Fibroblast of lung (primary cell): ENCODE results near the gene SEM1. TPM values are rescaled to one million over a fixed set of nuclear protein-coding genes. Genes with fewer than 3 reads are reported as not detected.

ENCODE experiments used
- DNase-seq, 2 donors: peaks; one replicate each; pipeline versions ENCODE4 v3.0.0 to v3.0.0-alpha.2; 2010; ENCODE audit warnings: low read depth in 2 of 2
- H2AFZ ChIP-seq: 2 replicates; pipeline ENCODE4 v1.5.1; 2012; ENCODE audit warnings: low read length, control low read depth, inconsistent platforms
- H3K27ac ChIP-seq: 2 replicates; pipeline ENCODE4 v1.5.1; 2011; ENCODE audit warnings: low read length, control low read depth; ENCODE audit not compliant: insufficient read depth
- H3K27me3 ChIP-seq: 2 replicates; pipeline ENCODE4 v1.5.1; 2011; ENCODE audit warnings: mild to moderate bottlenecking, low read length; ENCODE audit not compliant: control insufficient read depth, insufficient read depth
- H3K36me3 ChIP-seq: 2 replicates; pipeline ENCODE4 v1.5.1; 2011; ENCODE audit warnings: low read length; ENCODE audit not compliant: control insufficient read depth, insufficient read depth
- H3K4me1 ChIP-seq: 2 replicates; pipeline ENCODE4 v1.5.1; 2011; ENCODE audit warnings: low read length; ENCODE audit not compliant: control insufficient read depth, insufficient read depth; ENCODE audit errors: extremely low read depth
- H3K4me2 ChIP-seq: 2 replicates; pipeline ENCODE4 v1.5.1; 2011; ENCODE audit warnings: low read length, control low read depth; ENCODE audit not compliant: insufficient read depth; ENCODE audit errors: extremely low read depth
- H3K4me3 ChIP-seq, 4 experiments: fragments of 200-600 bp in 1 of 4; sonication (generic) in 1 of 4; replicated peaks in 1 of 4; 2 replicates each; pipeline ENCODE4 v1.5.1; 2011 to 2016; ENCODE audit warnings: low read length in 4 of 4, low read depth in 3 of 4, mild to moderate bottlenecking in 3 of 4, control low read depth in 2 of 4, inconsistent platforms in 1 of 4, mixed read lengths in 1 of 4; ENCODE audit not compliant: insufficient read depth in 1 of 4; ENCODE audit errors: control extremely low read depth in 1 of 4
- H3K79me2 ChIP-seq: 2 replicates; pipeline ENCODE4 v1.5.1; 2012; ENCODE audit warnings: mild to moderate bottlenecking, low read length, inconsistent platforms; ENCODE audit not compliant: control insufficient read depth, insufficient read depth
- H3K9ac ChIP-seq: 2 replicates; pipeline ENCODE4 v1.5.1; 2011; ENCODE audit warnings: mild to moderate bottlenecking, low read length, control low read depth; ENCODE audit not compliant: insufficient read depth
- H3K9me3 ChIP-seq: 2 replicates; pipeline ENCODE4 v1.5.1; 2012; ENCODE audit warnings: low read depth, low read length; ENCODE audit not compliant: control insufficient read depth, insufficient read depth
- H4K20me1 ChIP-seq: 2 replicates; pipeline ENCODE4 v1.5.1; 2011; ENCODE audit warnings: low read length; ENCODE audit not compliant: control insufficient read depth, insufficient read depth; ENCODE audit errors: extremely low read depth
- CTCF ChIP-seq, 2 donors: IDR thresholded peaks in 1 of 2; conservative IDR thresholded peaks in 1 of 2; 1 replicate in 1 of 2; 2 replicates in 1 of 2; pipeline ENCODE4 v1.5.1; 2011 to 2012; ENCODE audit warnings: low read length in 2 of 2, control low read depth in 1 of 2, inconsistent platforms in 1 of 2, low read depth in 1 of 2, mild to moderate bottlenecking in 1 of 2
- EZH2 ChIP-seq: IDR thresholded peaks from 2 replicates; pipeline ENCODE4 v1.5.1; 2012; ENCODE audit warnings: low read length, control low read depth, mild to moderate bottlenecking; ENCODE audit errors: missing control alignments
- polyA plus RNA-seq, 2 donors: library from polyadenylated mRNA; depleted of rRNA in 1 of 2; stranded (reverse) in 1 of 2; unstranded in 1 of 2; fragments of >200 nt; gene quantifications; 2 replicates each; pipeline ENCODE4 v1.2.1, GENCODE V29; 2011 to 2012; ENCODE audit warnings: missing spikeins in 1 of 2
- total RNA-seq: library from RNA; depleted of rRNA; stranded (reverse); fragments of >200 nt; gene quantifications from 2 replicates; pipeline ENCODE4 v1.2.1, GENCODE V29; 2014

Gene SEM1
- total and polyA plus RNA-seq, 2 donors (not counting 1 experiment from before 2014, with no cell fraction given) = 52.7 to 123 TPM

DNA sequence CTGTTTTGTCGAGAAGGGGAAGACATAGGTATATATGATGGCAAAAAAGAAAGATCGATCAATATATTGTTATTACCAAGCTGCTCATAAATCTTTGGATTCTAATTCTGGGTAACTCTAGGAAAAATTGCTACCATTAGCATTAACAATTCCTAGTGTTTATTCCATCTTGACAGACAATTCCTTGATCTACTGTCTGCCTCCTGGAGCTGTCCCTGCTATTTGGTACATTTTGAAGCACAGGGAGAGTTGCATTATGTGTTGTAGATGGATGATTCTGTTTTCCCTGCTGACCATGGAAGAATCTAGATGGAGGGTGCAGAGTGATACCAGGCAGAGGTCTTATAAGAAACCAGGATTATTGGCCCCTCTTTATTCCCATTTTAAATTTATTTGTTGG lies 29.1 kb upstream of the SEM1 start:
- Histone ChIP-seq H3K4me2 (no peak overlapping the region), H3K27ac (no peak overlapping the region)
- DNase-seq = no peak

DNA sequence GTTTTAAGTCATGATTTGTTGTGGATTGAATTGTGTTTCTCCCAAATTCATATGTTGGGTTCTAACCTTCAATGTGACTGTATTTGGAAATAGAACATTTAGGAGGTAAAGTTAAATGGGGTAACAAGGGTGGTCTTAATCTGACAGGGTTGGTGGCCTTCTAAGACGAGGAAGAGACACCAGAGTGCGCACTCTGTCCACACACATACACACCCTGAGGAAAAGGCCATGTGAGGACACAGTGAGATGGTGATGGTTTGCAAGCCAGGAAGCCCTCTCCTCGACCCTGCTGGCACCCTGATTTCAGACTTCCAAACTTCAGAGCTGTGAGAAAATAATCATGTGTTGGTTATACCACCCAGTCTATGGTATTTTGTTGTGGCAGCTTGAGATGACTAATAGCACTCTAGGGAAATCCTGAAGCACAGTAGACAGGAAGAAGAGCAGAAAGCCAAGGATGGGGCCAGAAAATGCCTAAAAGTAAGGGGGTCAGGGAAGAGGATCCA lies 28.0 kb upstream of the SEM1 start:
- H3K4me2 ChIP-seq = no peak overlapping the region
- no peaks in the 10 kb centered on the region for H3K36me3 ChIP-seq
- no peaks in the 10 kb centered on the region for H3K9me3 ChIP-seq
- H3K27ac ChIP-seq = no peak overlapping the region
- DNase-seq = no peak
- no peaks in the 10 kb centered on the region for H3K27me3 ChIP-seq
- H2AFZ ChIP-seq = no peak overlapping the region
- H4K20me1 ChIP-seq = no peaks in the 10 kb centered on the region
- no peak for TF ChIP-seq CTCF (conservative IDR thresholded peaks at IDR 0.05 in 1 of 2, IDR thresholded peaks at IDR 0.05 in 1 of 2; ENCODE audit: low read depth in 1 of 2, low read length in 2 of 2)
- TF ChIP-seq EZH2 = no peak
- H3K4me1 ChIP-seq = no peaks in the 10 kb centered on the region
- no peak overlapping the region for H3K4me3 ChIP-seq
- no peaks in the 10 kb centered on the region for H3K79me2 ChIP-seq
- H3K9ac ChIP-seq = no peak overlapping the region

More for the DNA sequence above, 29.1 kb upstream of the SEM1 start:
- Histone ChIP-seq H3K9me3 (no peaks in the 10 kb centered on the region), H3K36me3 (no peaks in the 10 kb centered on the region), H3K27me3 (no peaks in the 10 kb centered on the region), H4K20me1 (no peaks in the 10 kb centered on the region), H3K4me1 (no peaks in the 10 kb centered on the region), H2AFZ (no peak overlapping the region), H3K4me3 (no peak overlapping the region), H3K9ac (no peak overlapping the region), H3K79me2 (no peaks in the 10 kb centered on the region)
- TF ChIP-seq CTCF (conservative IDR thresholded peaks at IDR 0.05 in 1 of 2, IDR thresholded peaks at IDR 0.05 in 1 of 2; ENCODE audit: low read depth in 1 of 2, low read length in 2 of 2) = no peak
- TF ChIP-seq EZH2 = no peak

DNA sequence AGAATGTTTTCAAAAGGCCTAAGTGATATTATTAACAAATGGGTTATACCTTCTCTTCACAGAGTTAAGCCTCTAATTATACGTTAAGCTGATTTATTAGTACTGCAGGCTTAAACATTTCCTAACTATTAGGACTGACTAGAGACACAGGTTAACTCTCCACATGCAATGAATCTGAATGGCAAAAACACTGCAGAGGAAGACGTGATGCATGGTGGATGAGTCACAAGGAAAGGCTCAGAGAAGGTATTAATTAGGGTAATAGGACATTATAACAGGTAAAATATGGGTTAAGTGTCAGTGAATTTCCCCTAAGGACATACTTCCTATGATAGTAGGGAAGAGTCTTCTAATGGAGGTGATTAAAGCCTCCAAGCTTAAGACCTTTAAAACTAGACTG lies 24.7 kb upstream of the SEM1 start:
- TF ChIP-seq CTCF (conservative IDR thresholded peaks at IDR 0.05 in 1 of 2, IDR thresholded peaks at IDR 0.05 in 1 of 2; ENCODE audit: low read depth in 1 of 2, low read length in 2 of 2) (no peak), EZH2 (no peak)

More for the DNA sequence above, 24.7 kb upstream of the SEM1 start:
- H3K4me3 ChIP-seq = no peak overlapping the region
- no peaks in the 10 kb centered on the region for H3K27me3 ChIP-seq
- H3K4me1 ChIP-seq = no peaks in the 10 kb centered on the region
- no peak overlapping the region for H3K9ac ChIP-seq
- H3K9me3 ChIP-seq = no peaks in the 10 kb centered on the region
- H3K36me3 ChIP-seq = no peaks in the 10 kb centered on the region
- DNase-seq = no peak
- no peak overlapping the region for H3K4me2 ChIP-seq
- H2AFZ ChIP-seq = no peak overlapping the region
- no peaks in the 10 kb centered on the region for H3K79me2 ChIP-seq
- no peaks in the 10 kb centered on the region for H4K20me1 ChIP-seq
- H3K27ac ChIP-seq = no peak overlapping the region
